Erythroblast (primary cell): ENCODE results near the gene TRIM3.

Experiments used
- GATA1 ChIP-seq: IDR thresholded peaks from 2 replicates; pipeline ENCODE4 v1.6.1; 2011; ENCODE audit warnings: low read depth, mild to moderate bottlenecking, control low read depth, low read length, moderate library complexity
- POLR2A ChIP-seq: IDR thresholded peaks from 2 replicates; pipeline ENCODE4 v1.6.1; 2011; ENCODE audit warnings: mild to moderate bottlenecking, low read length

DNA sequence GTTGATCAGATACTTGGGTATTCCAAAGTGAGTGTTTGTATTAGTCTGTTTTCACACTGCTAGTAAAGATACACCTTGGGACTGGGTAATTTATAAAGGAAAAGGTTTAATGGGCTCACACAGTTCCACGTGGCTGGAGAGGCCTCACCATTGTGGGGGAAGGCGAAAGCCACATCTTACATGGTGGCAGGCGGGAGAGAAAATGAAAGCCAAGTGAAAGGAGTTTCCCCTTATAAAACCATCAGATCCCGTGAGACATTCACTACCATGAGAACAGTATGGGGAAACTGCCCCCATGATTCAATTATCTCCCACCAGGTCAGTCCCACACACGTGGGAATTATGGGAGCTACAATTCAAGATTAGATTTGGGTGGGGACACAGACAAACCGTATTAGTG lies 14.6 kb upstream of the TRIM3 start:
- no peak for TF ChIP-seq POLR2A
- TF ChIP-seq GATA1, result no peak
